ENCODE measurements around the gene ZFR2.

ZFR2 gene

GRCh38 chr19:3807574-3808354, 61.1 kb downstream of the ZFR2 start:
- Histone ChIP-seq H3K4me2 (no peak overlapping the region), H3K4me1 (peaks cover 42% of the 10 kb centered on the region), H3K27me3 (peaks cover 4% of the 10 kb centered on the region; the same call in 1 of the 2 replicates), H3K36me3 (no peaks in the 10 kb centered on the region), H4K20me1 (no peaks in the 10 kb centered on the region), H3K27ac (no peak overlapping the region), H3K4me3 (no peak overlapping the region), H3K9ac (no peak overlapping the region), H3K9me3 (no peaks in the 10 kb centered on the region)
- TF ChIP-seq Cebpa-rat (IDR thresholded peaks at IDR 0.05) = no peak

DNA sequence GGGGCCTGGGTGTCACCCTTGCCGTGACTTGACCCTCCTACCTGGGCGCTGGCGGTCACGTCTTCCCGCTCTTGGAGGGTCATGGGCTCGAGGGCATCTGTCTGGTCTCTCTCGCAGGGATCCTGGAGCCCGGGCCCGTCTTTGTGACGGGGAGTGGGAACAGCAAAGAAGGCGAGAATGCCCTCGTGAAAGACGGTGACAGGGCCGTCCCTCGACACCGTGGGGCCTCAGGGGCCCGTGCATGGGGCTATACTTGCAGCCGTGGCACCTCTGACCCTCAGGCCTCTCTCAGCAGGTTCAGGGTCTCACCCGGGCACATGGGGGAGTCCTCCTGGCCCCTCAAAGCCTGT, 61.7 kb downstream of the ZFR2 start:
- no peaks in the 10 kb centered on the region for H4K20me1 ChIP-seq
- no peak overlapping the region for H3K4me2 ChIP-seq
- no peak for TF ChIP-seq Cebpa-rat (IDR thresholded peaks at IDR 0.05)
- no peak overlapping the region for H3K4me3 ChIP-seq
- no peak overlapping the region for H3K9ac ChIP-seq
- H3K27ac ChIP-seq = no peak overlapping the region
- peaks cover 10% of the 10 kb centered on the region for H3K27me3 ChIP-seq
- no peaks in the 10 kb centered on the region for H3K9me3 ChIP-seq
- H3K36me3 ChIP-seq = no peaks in the 10 kb centered on the region
- H3K4me1 ChIP-seq = peaks cover 38% of the 10 kb centered on the region

- no peak for TF ChIP-seq Cebpa-rat (IDR thresholded peaks at IDR 0.05)
- Histone ChIP-seq H3K9me3 (no peaks in the 10 kb centered on the region), H4K20me1 (no peaks in the 10 kb centered on the region), H3K4me2 (no peak overlapping the region), H3K4me1 (peaks cover 38% of the 10 kb centered on the region), H3K9ac (no peak overlapping the region), H3K4me3 (no peak overlapping the region), H3K36me3 (no peaks in the 10 kb centered on the region), H3K27me3 (peaks cover 23% of the 10 kb centered on the region), H3K27ac (no peak overlapping the region)
Measured at GRCh38 chr19:3805859-3806258, 63.0 kb downstream of the ZFR2 start.

- Histone ChIP-seq H3K4me3 (no peak overlapping the region), H3K27ac (no peak overlapping the region), H4K20me1 (no peaks in the 10 kb centered on the region), H3K9me3 (no peaks in the 10 kb centered on the region), H3K27me3 (peaks cover 37% of the 10 kb centered on the region), H3K4me1 (peaks cover 23% of the 10 kb centered on the region), H3K36me3 (no peaks in the 10 kb centered on the region), H3K4me2 (no peak overlapping the region), H3K9ac (no peak overlapping the region)
- TF ChIP-seq Cebpa-rat (IDR thresholded peaks at IDR 0.05) = no peak
Measured at GRCh38 chr19:3804429-3804828, 64.4 kb downstream of the ZFR2 start.

DNA sequence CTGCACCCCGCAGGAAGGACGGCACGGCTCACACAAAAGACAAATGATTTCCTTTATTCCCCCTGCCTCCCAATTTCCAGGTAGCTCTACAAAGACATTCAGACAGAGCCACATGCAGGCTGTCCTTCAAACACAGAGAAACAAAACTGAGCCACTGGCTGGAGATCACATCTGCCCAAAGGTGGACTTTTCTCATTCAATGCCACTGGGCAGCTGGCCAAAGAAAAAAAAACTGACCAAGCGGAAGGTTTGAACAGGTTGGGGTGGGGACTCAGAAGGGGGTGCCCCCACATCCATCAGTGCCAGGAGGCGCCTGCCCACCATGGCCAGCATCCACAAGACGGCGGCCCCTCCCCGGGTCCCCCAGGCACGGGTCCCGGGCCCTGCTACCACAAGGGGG, 64.9 kb downstream of the ZFR2 start:
- Histone ChIP-seq H3K27me3 (peaks cover 41% of the 10 kb centered on the region), H3K36me3 (no peaks in the 10 kb centered on the region), H3K4me2 (no peak overlapping the region), H3K27ac (no peak overlapping the region), H3K9me3 (no peaks in the 10 kb centered on the region), H3K4me1 (peaks cover 19% of the 10 kb centered on the region), H4K20me1 (no peaks in the 10 kb centered on the region), H3K4me3 (no peak overlapping the region), H3K9ac (no peak overlapping the region)
- TF ChIP-seq Cebpa-rat (IDR thresholded peaks at IDR 0.05) = no peak

- peaks cover 43% of the 10 kb centered on the region for H3K27me3 ChIP-seq
- no peak overlapping the region for H3K4me2 ChIP-seq
- H4K20me1 ChIP-seq = no peaks in the 10 kb centered on the region
- no peak overlapping the region for H3K9ac ChIP-seq
- no peak overlapping the region for H3K27ac ChIP-seq
- no peak overlapping the region for H3K4me3 ChIP-seq
- no peak for TF ChIP-seq Cebpa-rat (IDR thresholded peaks at IDR 0.05)
- H3K4me1 ChIP-seq = peaks cover 18% of the 10 kb centered on the region
- no peaks in the 10 kb centered on the region for H3K9me3 ChIP-seq
- no peaks in the 10 kb centered on the region for H3K36me3 ChIP-seq
Measured at GRCh38 chr19:3803114-3803888, 65.5 kb downstream of the ZFR2 start.

GRCh38 chr19:3801412-3802096, 67.3 kb downstream of the ZFR2 start:
- peaks cover 25% of the 10 kb centered on the region for H3K4me1 ChIP-seq
- H3K4me3 ChIP-seq = peak overlapping the region; percentile 49
- no peak for TF ChIP-seq Cebpa-rat (IDR thresholded peaks at IDR 0.05)
- H3K27ac ChIP-seq = no peak overlapping the region
- peaks cover 43% of the 10 kb centered on the region for H3K27me3 ChIP-seq
- H3K36me3 ChIP-seq = no peaks in the 10 kb centered on the region
- peaks cover 8% of the 10 kb centered on the region for H3K9me3 ChIP-seq
- H3K9ac ChIP-seq = no peak overlapping the region
- peak overlapping the region; percentile 83 for H3K4me2 ChIP-seq
- no peaks in the 10 kb centered on the region for H4K20me1 ChIP-seq

DNA sequence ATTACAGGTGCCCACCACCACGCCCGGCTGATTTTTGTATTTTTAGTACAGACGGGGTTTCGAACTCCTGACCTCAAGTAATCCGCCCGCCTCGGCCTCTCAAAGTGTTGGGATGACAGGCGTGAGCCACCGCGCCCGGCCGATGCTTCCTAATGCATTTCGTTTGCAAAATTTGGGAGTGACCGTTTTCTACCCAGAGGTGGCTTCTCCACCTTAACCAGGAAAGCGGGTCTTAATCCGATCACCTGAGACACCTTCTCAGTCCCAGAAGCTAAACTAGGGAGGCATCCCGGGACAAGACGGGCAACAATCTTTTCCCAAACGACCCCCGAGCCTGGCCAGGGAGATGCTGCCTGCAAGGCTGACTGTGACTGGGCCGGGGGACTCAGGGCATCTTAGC, 67.8 kb downstream of the ZFR2 start:
- Histone ChIP-seq H3K27ac (no peak overlapping the region), H4K20me1 (no peaks in the 10 kb centered on the region), H3K9ac (no peak overlapping the region), H3K4me3 (peak overlapping the region; percentile 49; the same call in 1 of the 2 replicates), H3K36me3 (no peaks in the 10 kb centered on the region), H3K4me1 (peaks cover 25% of the 10 kb centered on the region), H3K9me3 (peaks cover 13% of the 10 kb centered on the region), H3K27me3 (peaks cover 43% of the 10 kb centered on the region), H3K4me2 (peak overlapping the region; percentile 83)
- no peak for TF ChIP-seq Cebpa-rat (IDR thresholded peaks at IDR 0.05)

DNA sequence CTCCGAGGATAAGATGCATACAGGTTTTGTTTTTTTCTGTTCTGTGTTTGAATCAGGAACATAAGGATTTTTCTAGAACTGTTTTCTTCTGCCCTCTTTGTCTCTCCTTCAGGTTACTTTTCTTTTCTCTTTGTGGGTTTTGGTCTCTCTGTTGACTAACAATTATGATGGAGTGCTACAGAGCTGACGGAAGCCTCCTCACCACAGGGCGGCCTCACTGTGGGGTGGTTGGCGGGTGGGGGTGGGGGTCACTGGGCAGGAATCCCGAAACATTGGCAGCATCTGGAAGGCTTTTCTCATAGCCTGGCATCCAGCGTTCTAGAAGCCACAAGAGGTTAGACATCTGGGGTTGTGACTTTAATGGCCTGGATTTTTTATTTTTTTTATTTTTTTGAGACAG, 70.7 kb downstream of the ZFR2 start:
- Histone ChIP-seq H3K4me3 (no peak overlapping the region), H3K4me1 (peaks cover 25% of the 10 kb centered on the region), H3K36me3 (no peaks in the 10 kb centered on the region), H4K20me1 (no peaks in the 10 kb centered on the region), H3K9me3 (peaks cover 14% of the 10 kb centered on the region), H3K27me3 (peaks cover 43% of the 10 kb centered on the region), H3K4me2 (peak overlapping the region; percentile 25), H3K27ac (no peak overlapping the region), H3K9ac (no peak overlapping the region)
- no peak for TF ChIP-seq Cebpa-rat (IDR thresholded peaks at IDR 0.05)

DNA sequence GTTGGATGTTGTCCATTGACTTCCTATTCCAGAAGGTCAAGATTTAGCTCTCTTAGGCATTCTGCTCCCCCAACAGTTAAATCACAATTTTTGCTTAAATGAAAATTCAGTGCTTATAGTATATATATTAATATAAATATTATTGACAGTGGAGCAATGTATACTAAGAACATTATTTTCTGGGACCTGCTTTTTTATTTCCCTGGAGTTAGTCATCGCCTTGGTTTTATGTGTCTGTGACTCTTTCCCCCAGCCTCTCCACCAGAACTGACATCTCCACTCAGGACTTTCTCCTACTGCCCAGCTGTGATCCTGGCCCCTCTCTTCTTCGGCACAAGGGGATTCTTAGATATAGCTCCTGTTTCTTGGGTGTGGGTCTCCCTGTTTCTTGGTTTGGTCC, 72.5 kb downstream of the ZFR2 start:
- Histone ChIP-seq H3K4me3 (no peak overlapping the region), H3K27me3 (peaks cover 25% of the 10 kb centered on the region), H3K9ac (no peak overlapping the region), H3K4me1 (peaks cover 16% of the 10 kb centered on the region), H3K27ac (no peak overlapping the region), H4K20me1 (no peaks in the 10 kb centered on the region), H3K36me3 (no peaks in the 10 kb centered on the region), H3K9me3 (peaks cover 14% of the 10 kb centered on the region), H3K4me2 (no peak overlapping the region)
- TF ChIP-seq Cebpa-rat (IDR thresholded peaks at IDR 0.05) = no peak

All from BLaER1 (cell line).